ENCODE results near the gene GPC5. TPM values are rescaled to one million over a fixed set of nuclear protein-coding genes. Genes with fewer than 3 reads are reported as not detected.

GPC5 gene
- total and polyA plus RNA-seq, 2 of the 8 experiments (the other 6 are each of a cell fraction or from before 2014, with no cell fraction given), result 0.20 to 0.39 TPM

- no peak for TF ChIP-seq YY1 (IDR thresholded peaks at IDR 0.05; ENCODE audit: low read depth, low read length)
- TF ChIP-seq PHF8 (conservative IDR thresholded peaks at IDR 0.05; ENCODE audit: low read depth, low read length), result no peak
- no peak for TF ChIP-seq HDAC6 (IDR thresholded peaks at IDR 0.05; ENCODE audit: low read depth, low read length)
- no peak for TF ChIP-seq SP2 (IDR thresholded peaks at IDR 0.05; ENCODE audit: low read length)
- no peak for TF ChIP-seq CHD1 (IDR thresholded peaks at IDR 0.05; ENCODE audit: low read depth, low read length)
- no peak for TF ChIP-seq SIN3A (conservative IDR thresholded peaks at IDR 0.05 in 1 of 2, IDR thresholded peaks at IDR 0.05 in 1 of 2; ENCODE audit: low read depth in 1 of 2, low read length in 2 of 2)
- H3K9ac ChIP-seq (replicated peaks in 1 of 4; ENCODE audit: extremely low read depth in 1 of 4, low read depth in 3 of 4, low read length in 3 of 4), result no peak overlapping the region
- no peak overlapping the region for H4K5ac ChIP-seq (ENCODE audit: insufficient read length, low read depth, low read length)
- FAIRE-seq (no peak), DNase-seq (ENCODE audit: low read depth in 1 of 2, low spot score in 2 of 2) (no peak)
- H3K4ac ChIP-seq (replicated peaks; ENCODE audit: insufficient read length, low read depth, low read length), result no peak overlapping the region
- no peaks in the 10 kb centered on the region for H4K20me1 ChIP-seq (replicated peaks in 1 of 2; ENCODE audit: control insufficient read depth in 1 of 2, insufficient read depth in 2 of 2, low read length in 2 of 2)
- H2BK120ac ChIP-seq (replicated peaks; ENCODE audit: low read depth, low read length), result no peak overlapping the region
- no peaks in the 10 kb centered on the region for H3K23me2 ChIP-seq (ENCODE audit: low read depth, low read length)
- H3K14ac ChIP-seq (ENCODE audit: insufficient read length), result no peak overlapping the region
- no peak overlapping the region for H3K56ac ChIP-seq (replicated peaks; ENCODE audit: insufficient read length, low read depth, low read length)
- H2BK5ac ChIP-seq (ENCODE audit: low read depth, low read length), result no peak overlapping the region
- H3K79me2 ChIP-seq (ENCODE audit: control insufficient read depth in 1 of 2, insufficient read depth in 2 of 2, low read length in 2 of 2), result no peaks in the 10 kb centered on the region
- H3K4me2 ChIP-seq (ENCODE audit: insufficient read depth in 1 of 2, low read depth in 2 of 2, low read length in 2 of 2), result no peak overlapping the region
- H3K79me1 ChIP-seq (ENCODE audit: low read depth, low read length), result no peaks in the 10 kb centered on the region
- no peak overlapping the region for H4K91ac ChIP-seq (replicated peaks; ENCODE audit: insufficient read length, low read length)
- no peaks in the 10 kb centered on the region for H3K9me3 ChIP-seq (ENCODE audit: insufficient read depth in 2 of 2, low read depth in 1 of 2, low read length in 1 of 2)
- CTCF ChIA-PET (ENCODE audit: partially characterized antibody), result interaction anchor here (0.5 to 1.6 kb wide), 5 partner anchors 12 to 95 kb away, joined by 3 to 5 read pairs (median 3); no protein-coding TSS in a partner anchor
- no peak overlapping the region for H4K8ac ChIP-seq (ENCODE audit: extremely low read depth, insufficient read depth, low read length)
- H2AFZ ChIP-seq (ENCODE audit: low read length), result no peak overlapping the region
- H3K4me1 ChIP-seq (replicated peaks in 1 of 4; ENCODE audit: control insufficient read depth in 3 of 4, insufficient read depth in 4 of 4, low read length in 3 of 4), result no peaks in the 10 kb centered on the region
- H3K4me3 ChIP-seq (ENCODE audit: extremely low read depth in 1 of 4, insufficient read depth in 2 of 4, low read depth in 3 of 4, low read length in 4 of 4), result no peak overlapping the region
- H3K36me3 ChIP-seq (ENCODE audit: control insufficient read depth in 2 of 4, insufficient read depth in 4 of 4, low read length in 3 of 4), result no peaks in the 10 kb centered on the region
- no peak overlapping the region for H2BK15ac ChIP-seq (ENCODE audit: low read length)
- no peak overlapping the region for H2BK20ac ChIP-seq (ENCODE audit: low read length)
- no peak overlapping the region for H2AK5ac ChIP-seq (ENCODE audit: low read depth, low read length)
- H3K27me3 ChIP-seq (replicated peaks in 1 of 4; ENCODE audit: control insufficient read depth in 3 of 4, extremely low read depth in 1 of 4, insufficient read depth in 3 of 4, low read length in 3 of 4), result no peaks in the 10 kb centered on the region
- POLR2A ChIA-PET (ENCODE audit: partially characterized antibody), result no interaction called here
- no peak overlapping the region for H3K27ac ChIP-seq (ENCODE audit: low read depth, low read length)
- H3K18ac ChIP-seq (ENCODE audit: extremely low read depth, low read length), result no peak overlapping the region
- 93% methylated on average over 6 of the region's 6 CpGs; no CpG with 5 or more reads in 1 of the 2 experiments for WGBS, 2 experiments (ENCODE audit: extremely low coverage in 1 of 2, insufficient coverage in 1 of 2, insufficient read length in 1 of 2, insufficient replicate concordance in 2 of 2, low coverage in 1 of 2, low lambda C conversion rate in 2 of 2, missing lambda C conversion rate in 1 of 2)
- H2BK12ac ChIP-seq (ENCODE audit: low read depth, low read length), result peak overlapping the region; percentile 41; the same call in 1 of the 2 replicates
- no peak overlapping the region for H3K23ac ChIP-seq (ENCODE audit: insufficient read length)
Measured at GRCh38 chr13:91726671-91727070, 328.2 kb downstream of the GPC5 start.

Measured in H1 (cell line).